ENCODE data around the gene ACSM2B. TPM values are rescaled to one million over a fixed set of nuclear protein-coding genes. Genes with fewer than 3 reads are reported as not detected.
"Not testable (repeated sequence)": the region's sequence is repeated elsewhere in the genome, so short reads cannot be mapped to it uniquely, and the experiment has no call there.

The ACSM2B gene
- total RNA-seq, 1 experiment from 2014 or later = 0.20 TPM

DNA sequence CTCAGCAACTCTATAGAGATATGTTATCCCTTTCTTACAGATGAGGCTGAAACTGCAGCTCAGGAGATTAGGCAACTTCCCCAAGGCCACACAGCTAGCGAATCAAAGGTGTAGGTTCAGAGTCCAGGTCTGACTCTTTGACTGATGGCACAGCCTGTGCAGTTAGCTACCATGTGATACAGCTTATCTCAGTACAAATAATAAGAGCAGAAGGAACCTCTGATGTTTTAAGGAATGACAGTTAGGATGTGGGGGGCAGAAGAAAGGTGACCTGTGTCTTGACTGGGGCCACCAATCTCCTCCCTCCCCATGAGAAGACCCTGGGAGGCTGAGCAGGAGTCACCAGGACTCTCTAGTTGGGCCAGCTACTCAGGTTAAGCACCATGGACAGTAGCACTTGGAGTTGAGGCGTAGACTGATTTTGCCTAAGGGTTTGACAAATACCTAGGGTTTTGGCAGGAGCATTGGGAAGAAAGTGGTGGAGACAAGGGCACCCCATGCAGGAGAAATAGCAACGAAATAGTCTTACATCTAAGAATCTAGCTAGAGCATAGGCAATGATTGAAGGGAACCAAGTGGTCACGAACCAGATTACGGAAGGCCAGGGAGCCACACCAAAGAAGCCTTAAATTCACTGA, 22.8 kb upstream of the ACSM2B start:
- DNase-seq (ENCODE audit: low spot score) (no peak), ATAC-seq (no peak; the same call in 1 of the 2 replicates)
- Mint-ChIP-seq H3K27me3 (ENCODE audit: low read depth) (no peaks in the 10 kb centered on the region), H3K36me3 (no peaks in the 10 kb centered on the region), H3K27ac (no peak overlapping the region), H3K4me1 (no peaks in the 10 kb centered on the region), H3K4me3 (no peak overlapping the region), H3K9me3 (peaks cover 3% of the 10 kb centered on the region)
- no peak for TF ChIP-seq IRF2 (CRISPR knock-in tag; IDR thresholded peaks at IDR 0.05; ENCODE audit: borderline replicate concordance, low read depth)
- peak; percentile 79 for TF ChIP-seq GABPB1 (CRISPR knock-in tag; IDR thresholded peaks at IDR 0.05)
- ChIA-PET POLR2A (no interaction called here), CTCF (no interaction called here)

DNA sequence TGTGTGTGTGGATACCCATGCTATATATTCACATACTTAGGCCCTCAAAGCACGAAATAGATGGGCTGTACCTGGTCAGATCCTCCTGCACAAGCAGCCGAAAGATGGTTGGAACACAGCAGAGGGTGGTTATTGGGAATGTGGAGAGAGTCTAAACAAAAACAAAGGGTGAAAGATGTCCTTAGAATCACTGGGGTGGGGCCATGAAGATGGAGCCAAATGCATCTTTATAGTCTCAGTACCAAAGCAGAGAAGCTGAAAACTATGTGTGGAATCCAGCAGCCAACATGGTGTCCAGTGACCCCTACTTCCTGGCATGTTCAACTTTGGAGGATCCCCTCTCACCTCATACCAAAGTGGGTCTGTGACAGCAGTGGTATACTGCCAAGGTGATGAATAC, 19.5 kb upstream of the ACSM2B start:
- H3K9me3 Mint-ChIP-seq, H3K36me3 Mint-ChIP-seq, CTCF ChIA-PET: not testable (repeated sequence)

DNA sequence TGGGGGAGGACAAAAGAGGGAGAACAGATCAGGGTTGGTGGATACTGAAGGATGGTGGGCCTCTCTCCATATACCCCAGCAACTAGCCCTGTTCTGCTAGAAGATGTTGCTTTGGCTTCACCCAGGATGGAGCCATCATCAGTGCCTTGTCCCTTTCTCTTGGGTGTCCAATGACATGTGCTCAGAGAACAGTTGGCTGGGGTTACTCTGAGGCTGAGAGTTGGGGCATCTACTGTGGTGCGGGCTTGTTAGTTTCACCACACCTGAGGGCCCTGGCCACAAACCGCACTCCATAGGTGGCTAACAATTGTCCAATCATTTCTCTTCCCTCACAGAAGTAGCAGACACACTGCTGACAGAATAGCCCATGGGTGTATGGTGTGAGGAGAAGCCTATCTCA, 18.9 kb upstream of the ACSM2B start:
- H3K27ac Mint-ChIP-seq; DNase-seq (ENCODE audit: low spot score); H3K36me3 Mint-ChIP-seq; H3K9me3 Mint-ChIP-seq; H3K27me3 Mint-ChIP-seq (ENCODE audit: low read depth); H3K4me1 Mint-ChIP-seq; CTCF ChIA-PET; H3K4me3 Mint-ChIP-seq; POLR2A ChIA-PET; ATAC-seq: not testable (repeated sequence)

More for the DNA sequence above, 19.5 kb upstream of the ACSM2B start:
- POLR2A ChIA-PET; H3K27me3 Mint-ChIP-seq (ENCODE audit: low read depth); DNase-seq (ENCODE audit: low spot score); ATAC-seq; H3K27ac Mint-ChIP-seq; H3K4me1 Mint-ChIP-seq; H3K4me3 Mint-ChIP-seq: not testable (repeated sequence)

DNA sequence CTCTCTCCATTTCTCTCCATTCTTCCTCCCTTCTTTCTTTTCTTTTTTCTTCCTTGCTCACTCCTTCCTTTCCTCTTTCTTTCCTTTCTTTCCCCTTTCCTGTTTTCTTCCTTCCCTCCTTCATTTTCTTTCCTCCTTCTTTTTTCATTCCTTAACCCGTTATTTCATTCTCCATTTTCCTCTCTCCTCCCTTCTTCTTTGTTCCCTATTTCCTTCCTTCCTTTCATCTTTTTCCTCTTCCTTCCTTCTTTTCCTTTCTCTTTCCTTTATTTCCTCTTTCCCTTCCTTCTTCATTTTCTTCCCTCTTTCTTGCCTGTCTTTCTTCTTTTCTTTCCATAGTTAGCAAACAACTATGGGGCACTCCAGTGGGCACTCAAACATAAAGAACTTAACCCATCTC, 16.6 kb upstream of the ACSM2B start:
- DNase-seq (ENCODE audit: low spot score); H3K9me3 Mint-ChIP-seq; POLR2A ChIA-PET; H3K36me3 Mint-ChIP-seq; H3K27ac Mint-ChIP-seq; H3K27me3 Mint-ChIP-seq (ENCODE audit: low read depth); H3K4me3 Mint-ChIP-seq; H3K4me1 Mint-ChIP-seq; CTCF ChIA-PET; ATAC-seq: not testable (repeated sequence)

DNA sequence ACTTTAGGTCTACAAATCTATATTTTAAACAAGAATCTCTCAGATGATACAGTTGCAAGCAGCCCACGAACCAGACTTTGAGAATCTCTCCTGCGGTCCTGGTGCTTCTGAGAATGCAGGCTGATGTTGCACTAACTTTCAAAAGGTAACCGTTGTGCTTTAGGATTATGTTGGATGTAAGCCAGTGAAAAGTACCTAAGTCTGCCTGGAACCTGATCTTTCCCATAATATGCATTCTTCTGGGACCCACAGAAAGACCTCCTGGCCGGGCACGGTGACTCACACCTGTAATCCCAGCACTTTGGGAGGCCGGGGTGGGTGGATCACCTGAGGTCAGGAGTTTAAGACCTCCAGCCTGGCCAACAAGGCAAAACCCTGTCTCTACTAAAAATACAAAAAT, 13.3 kb upstream of the ACSM2B start:
- H3K4me3 Mint-ChIP-seq; POLR2A ChIA-PET; ATAC-seq; H3K27ac Mint-ChIP-seq; H3K4me1 Mint-ChIP-seq; H3K27me3 Mint-ChIP-seq (ENCODE audit: low read depth); H3K9me3 Mint-ChIP-seq; H3K36me3 Mint-ChIP-seq; CTCF ChIA-PET; DNase-seq (ENCODE audit: low spot score): not testable (repeated sequence)

DNA sequence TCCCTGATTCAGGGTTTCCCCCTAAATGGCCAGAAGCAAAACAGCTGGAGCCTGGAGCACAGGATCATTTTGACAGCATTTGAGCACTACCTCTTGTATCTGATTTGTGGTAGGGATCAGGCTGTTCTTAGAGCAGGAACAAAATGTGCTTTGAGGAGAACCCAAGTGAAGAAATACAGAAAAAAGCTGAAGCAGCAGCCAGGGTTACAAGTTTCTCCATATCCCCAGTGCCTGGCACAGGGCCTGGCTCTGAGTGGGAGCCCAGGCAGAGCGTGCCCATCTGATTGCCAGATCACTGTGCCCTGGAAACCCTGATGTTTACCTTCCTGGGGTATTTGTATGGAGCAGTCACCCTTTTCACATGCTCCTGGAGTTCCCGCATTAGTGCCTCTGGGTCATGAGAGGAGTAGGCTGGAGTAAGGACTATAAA, 11.5 kb upstream of the ACSM2B start:
- H3K27ac Mint-ChIP-seq; H3K36me3 Mint-ChIP-seq; H3K4me1 Mint-ChIP-seq; CTCF ChIA-PET; H3K27me3 Mint-ChIP-seq (ENCODE audit: low read depth); ATAC-seq; H3K9me3 Mint-ChIP-seq; H3K4me3 Mint-ChIP-seq; POLR2A ChIA-PET; DNase-seq (ENCODE audit: low spot score): not testable (repeated sequence)

DNA sequence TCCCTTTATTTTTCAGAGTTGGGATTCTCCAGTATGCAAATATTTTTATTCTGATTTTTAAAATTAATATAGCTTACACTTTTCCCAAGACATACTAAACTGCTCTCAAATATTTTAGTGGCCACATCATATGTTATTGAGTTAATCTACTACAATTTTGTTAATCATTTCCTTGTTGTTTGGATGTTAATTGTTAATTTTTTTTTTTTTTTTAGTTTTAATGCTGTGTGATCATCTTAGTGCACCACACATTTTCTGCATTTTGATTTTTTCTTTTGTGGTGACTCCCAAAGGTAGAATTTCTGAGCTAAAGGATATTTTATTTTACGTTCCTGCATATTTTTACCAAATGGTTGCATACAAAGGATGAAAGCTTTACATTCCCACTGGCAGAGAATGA, 10.5 kb upstream of the ACSM2B start:
- H3K4me1 Mint-ChIP-seq; H3K36me3 Mint-ChIP-seq; DNase-seq (ENCODE audit: low spot score); CTCF ChIA-PET; ATAC-seq; H3K27me3 Mint-ChIP-seq (ENCODE audit: low read depth); H3K4me3 Mint-ChIP-seq; H3K9me3 Mint-ChIP-seq; H3K27ac Mint-ChIP-seq; POLR2A ChIA-PET: not testable (repeated sequence)

DNA sequence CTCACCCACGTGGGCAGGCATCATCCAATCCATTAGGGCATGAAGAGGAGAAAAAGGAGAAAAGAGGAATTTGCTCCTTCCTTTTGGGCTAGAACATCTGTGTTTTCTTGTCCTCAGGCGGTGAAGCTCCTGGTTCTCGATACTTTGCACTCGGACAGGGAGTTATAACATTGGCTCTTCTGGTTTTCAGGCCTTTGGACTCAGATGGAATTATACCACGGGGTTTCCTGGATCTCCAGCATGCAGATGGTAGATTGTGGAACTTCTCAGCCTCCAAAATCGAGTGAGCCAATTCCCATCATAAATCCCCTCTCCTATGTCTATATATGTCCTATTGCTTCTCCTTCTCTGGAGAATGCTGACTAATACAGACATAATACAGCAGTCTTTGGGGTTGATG, 9.9 kb upstream of the ACSM2B start:
- H3K4me1 Mint-ChIP-seq; CTCF ChIA-PET; ATAC-seq; H3K9me3 Mint-ChIP-seq; DNase-seq (ENCODE audit: low spot score); H3K27me3 Mint-ChIP-seq (ENCODE audit: low read depth); H3K4me3 Mint-ChIP-seq; H3K27ac Mint-ChIP-seq; POLR2A ChIA-PET; H3K36me3 Mint-ChIP-seq: not testable (repeated sequence)

DNA sequence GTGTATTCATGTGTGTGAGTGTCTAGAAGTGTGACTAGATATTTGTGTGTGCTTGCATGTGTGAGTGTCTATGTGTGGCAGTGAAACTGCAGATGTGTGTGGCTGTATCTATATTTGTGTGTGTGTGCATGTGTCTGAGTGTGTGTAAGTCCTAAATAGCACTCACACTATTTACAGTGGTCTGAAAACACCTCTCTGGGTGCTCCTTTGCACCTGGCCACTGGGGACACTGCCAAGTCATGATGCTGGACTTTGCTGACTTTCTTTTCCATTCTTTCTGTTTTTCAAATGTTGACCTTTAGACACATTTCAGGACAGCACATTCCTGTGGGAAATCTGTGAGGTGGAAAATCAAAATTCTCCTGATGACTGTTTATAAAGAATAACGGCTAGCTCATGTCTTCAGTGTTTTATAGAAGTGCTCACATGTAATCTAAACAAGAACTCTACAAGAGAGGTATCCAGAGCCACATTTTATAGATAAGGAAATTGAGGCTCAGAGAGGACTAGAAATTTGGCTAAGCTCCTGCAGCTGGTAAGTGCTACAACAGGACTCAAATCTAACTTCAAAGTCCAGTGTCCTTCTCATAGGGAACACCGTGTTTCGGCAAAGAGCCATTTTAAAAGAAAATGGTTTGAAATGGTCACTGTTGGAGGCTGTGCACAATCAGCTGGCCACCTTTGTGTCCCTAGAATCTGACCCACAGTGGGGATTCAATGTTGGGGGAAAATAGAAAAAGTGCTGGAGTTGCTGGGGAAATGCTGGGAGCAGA, 4.5 kb upstream of the ACSM2B start:
- H3K4me1 Mint-ChIP-seq; H3K36me3 Mint-ChIP-seq; H3K4me3 Mint-ChIP-seq; H3K27me3 Mint-ChIP-seq (ENCODE audit: low read depth); H3K27ac Mint-ChIP-seq; CTCF ChIA-PET; ATAC-seq; DNase-seq (ENCODE audit: low spot score); H3K9me3 Mint-ChIP-seq; POLR2A ChIA-PET: not testable (repeated sequence)

DNA sequence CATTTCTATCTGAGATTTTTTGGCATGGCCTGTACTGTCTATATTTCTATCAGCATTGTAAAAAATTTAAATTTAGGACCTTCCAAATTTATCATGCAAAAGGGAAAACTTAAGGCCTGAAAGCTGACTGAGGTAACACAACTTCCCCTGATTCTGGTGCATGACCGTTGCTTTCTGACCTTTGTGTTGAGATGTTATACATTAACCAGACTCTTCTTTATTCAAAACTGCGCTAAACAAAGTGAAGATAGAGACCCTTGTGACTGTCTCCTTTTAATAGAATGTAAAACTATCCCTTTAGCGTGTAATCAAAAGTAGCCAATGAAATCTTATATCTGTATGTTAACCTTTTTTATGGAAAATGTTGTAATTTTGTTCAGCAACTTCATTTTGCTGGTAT, 1.9 kb upstream of the ACSM2B start:
- CTCF ChIA-PET; H3K27ac Mint-ChIP-seq; H3K4me1 Mint-ChIP-seq; ATAC-seq; H3K36me3 Mint-ChIP-seq; H3K9me3 Mint-ChIP-seq; H3K4me3 Mint-ChIP-seq; POLR2A ChIA-PET; H3K27me3 Mint-ChIP-seq (ENCODE audit: low read depth); DNase-seq (ENCODE audit: low spot score): not testable (repeated sequence)

DNA sequence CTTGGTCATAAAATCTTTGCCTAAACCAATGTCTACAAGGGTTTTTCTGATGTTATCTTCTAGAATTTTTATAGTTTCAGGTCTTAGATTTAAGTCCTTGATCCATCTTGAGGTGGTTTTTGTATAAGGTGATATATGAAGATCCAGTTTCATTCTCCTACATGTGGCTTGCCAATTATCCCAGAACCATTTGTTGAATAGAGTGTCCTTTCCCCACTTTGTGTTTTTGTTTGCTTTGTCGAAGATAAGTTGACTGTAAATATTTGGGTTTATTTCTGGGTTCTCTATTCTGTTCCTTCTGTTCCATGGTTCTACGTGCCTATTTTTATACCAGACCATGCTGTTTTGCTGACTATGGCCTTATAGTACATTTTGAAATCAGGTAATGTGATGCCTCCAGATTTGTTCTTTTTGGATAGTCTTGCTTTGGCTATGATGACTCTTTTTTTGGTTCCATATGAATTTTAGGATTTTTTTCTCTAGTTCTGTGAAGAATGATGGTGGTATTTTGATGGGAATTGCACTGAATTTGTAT, 7.0 kb downstream of the ACSM2B start:
- H3K4me1 Mint-ChIP-seq; H3K27me3 Mint-ChIP-seq (ENCODE audit: low read depth); POLR2A ChIA-PET; H3K27ac Mint-ChIP-seq; CTCF ChIA-PET; DNase-seq (ENCODE audit: low spot score); H3K4me3 Mint-ChIP-seq; H3K36me3 Mint-ChIP-seq; ATAC-seq: not testable (repeated sequence)
- peaks cover 31% of the 10 kb centered on the region for H3K9me3 Mint-ChIP-seq

Data from WTC11 (cell line).